Right atrium auricular region (tissue), 2 donors: ENCODE measurements around the gene CLIC2. TPM values are rescaled to one million over a fixed set of nuclear protein-coding genes. Genes with fewer than 3 reads are reported as not detected.

ENCODE experiments used
- DNase-seq: peaks from one replicate; pipeline ENCODE4 v3.0.0-alpha.2; 2019; ENCODE audit warnings: low spot score
- H3K27ac ChIP-seq, 2 donors: fragments of 200-600 bp; sonication (generic); 1 replicate in 1 of 2; 2 replicates in 1 of 2; pipeline ENCODE4 v1.5.1; 2016 to 2019
- H3K27me3 ChIP-seq, 2 donors: fragments of 200-600 bp; sonication (generic); one replicate each; pipeline versions ENCODE4 v1.5.1 to v1.6.0; 2017 to 2019
- H3K36me3 ChIP-seq: fragments of 200-600 bp; sonication (generic); one replicate; pipeline ENCODE4 v1.5.1; 2016
- H3K4me1 ChIP-seq, 2 donors: fragments of 200-600 bp; sonication (generic); one replicate each; pipeline versions ENCODE4 v1.5.1 to v1.6.0; 2017 to 2019
- H3K4me3 ChIP-seq, 2 donors: fragments of 200-600 bp; sonication (generic); 1 replicate in 1 of 2; 2 replicates in 1 of 2; pipeline ENCODE4 v1.5.1; 2017 to 2019; ENCODE audit warnings: mild to moderate bottlenecking in 1 of 2, moderate library complexity in 1 of 2
- H3K9me3 ChIP-seq, 2 donors: fragments of 200-600 bp; sonication (generic); one replicate each; pipeline ENCODE4 v1.5.1; 2019
- CTCF ChIP-seq, 2 donors: fragments of 200-600 bp; sonication (generic); IDR thresholded peaks; one replicate each; pipeline ENCODE4 v1.5.1; 2019; ENCODE audit warnings: antibody characterized with exemption in 2 of 2
- total RNA-seq, 2 donors: library from RNA; depleted of rRNA; stranded (reverse); fragments of >200 nt; gene quantifications; one replicate each; pipeline ENCODE4 v1.1.0, GENCODE V29; 2016

CLIC2 gene
- total RNA-seq, 2 donors from 2014 or later = 12.5 to 13.0 TPM

- Histone ChIP-seq H3K4me1 (peaks cover 0 to 6% of the 10 kb centered on the region in 2 donors), H3K9me3 (no peaks in the 10 kb centered on the region), H3K4me3 (no peak overlapping the region), H3K27ac (no peak overlapping the region), H3K27me3 (no peaks in the 10 kb centered on the region), H3K36me3 (no peaks in the 10 kb centered on the region)
- no peak for TF ChIP-seq CTCF (IDR thresholded peaks at IDR 0.05)
- no peak for DNase-seq
Measured at GRCh38 chrX:155262970-155263754, 71.3 kb downstream of the CLIC2 start.

GRCh38 chrX:155259752-155260151 lies 74.7 kb downstream of the CLIC2 start:
- DNase-seq = no peak
- Histone ChIP-seq H3K9me3 (no peaks in the 10 kb centered on the region), H3K27ac (no peak overlapping the region), H3K36me3 (no peaks in the 10 kb centered on the region), H3K4me3 (no peak overlapping the region), H3K27me3 (no peaks in the 10 kb centered on the region), H3K4me1 (peaks cover 0 to 6% of the 10 kb centered on the region in 2 donors)
- no peak for TF ChIP-seq CTCF (IDR thresholded peaks at IDR 0.05)

GRCh38 chrX:155251391-155251790 lies 83.0 kb downstream of the CLIC2 start:
- Histone ChIP-seq H3K27ac (no peak overlapping the region), H3K4me1 (no peaks in the 10 kb centered on the region), H3K9me3 (no peaks in the 10 kb centered on the region), H3K4me3 (no peak overlapping the region), H3K36me3 (no peaks in the 10 kb centered on the region), H3K27me3 (no peaks in the 10 kb centered on the region)
- no peak for DNase-seq
- no peak for TF ChIP-seq CTCF (IDR thresholded peaks at IDR 0.05)

- no peak for DNase-seq
- TF ChIP-seq CTCF (IDR thresholded peaks at IDR 0.05) = no peak
Measured at GRCh38 chrX:155247497-155247896, 86.9 kb downstream of the CLIC2 start.

GRCh38 chrX:155246748-155247147 lies 87.7 kb downstream of the CLIC2 start:
- Histone ChIP-seq H3K4me1 (no peaks in the 10 kb centered on the region), H3K36me3 (no peaks in the 10 kb centered on the region), H3K27ac (no peak overlapping the region), H3K27me3 (no peaks in the 10 kb centered on the region), H3K9me3 (no peaks in the 10 kb centered on the region), H3K4me3 (no peak overlapping the region)
- TF ChIP-seq CTCF (IDR thresholded peaks at IDR 0.05) = no peak
- DNase-seq = no peak

More at GRCh38 chrX:155247497-155247896, 86.9 kb downstream of the CLIC2 start:
- Histone ChIP-seq H3K4me3 (no peak overlapping the region), H3K4me1 (no peaks in the 10 kb centered on the region), H3K27me3 (no peaks in the 10 kb centered on the region), H3K27ac (no peak overlapping the region), H3K36me3 (no peaks in the 10 kb centered on the region), H3K9me3 (no peaks in the 10 kb centered on the region)

GRCh38 chrX:155242300-155242699 lies 92.1 kb downstream of the CLIC2 start:
- DNase-seq = no peak
- Histone ChIP-seq H3K4me1 (no peaks in the 10 kb centered on the region), H3K36me3 (peaks cover 2% of the 10 kb centered on the region), H3K4me3 (no peak overlapping the region), H3K27me3 (no peaks in the 10 kb centered on the region), H3K9me3 (no peaks in the 10 kb centered on the region), H3K27ac (no peak overlapping the region)
- TF ChIP-seq CTCF (IDR thresholded peaks at IDR 0.05) = no peak
